ENCODE data around the gene LARGE1. TPM values are rescaled to one million over a fixed set of nuclear protein-coding genes. Genes with fewer than 3 reads are reported as not detected.

LARGE1 gene
- total RNA-seq, 1 experiment from 2014 or later: 1.5 TPM

DNA sequence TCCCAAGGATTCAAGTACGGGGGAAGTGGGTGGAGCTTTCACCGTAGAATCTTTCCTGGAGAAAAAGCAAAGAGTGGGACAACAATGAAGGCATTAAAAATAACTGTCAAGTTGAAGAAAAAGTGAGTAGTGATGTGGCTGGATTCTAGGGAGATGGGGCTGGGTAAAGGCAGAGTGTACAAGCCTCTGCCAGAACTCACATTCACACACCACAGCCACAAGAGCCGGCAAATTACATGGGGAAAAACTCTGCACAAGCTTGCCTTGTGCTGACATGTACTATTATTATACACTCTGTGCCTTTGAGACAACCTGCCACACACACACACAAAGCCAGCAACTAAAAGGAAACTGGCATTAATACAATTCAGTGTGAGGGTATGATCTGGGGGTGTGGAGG is 182.6 kb downstream of the LARGE1 start (continued):
- TF ChIP-seq CEBPB (IDR thresholded peaks at IDR 0.05; ENCODE audit: low read depth) (no peak), RAD21 (IDR thresholded peaks at IDR 0.05; ENCODE audit: low read depth) (no peak)

DNA sequence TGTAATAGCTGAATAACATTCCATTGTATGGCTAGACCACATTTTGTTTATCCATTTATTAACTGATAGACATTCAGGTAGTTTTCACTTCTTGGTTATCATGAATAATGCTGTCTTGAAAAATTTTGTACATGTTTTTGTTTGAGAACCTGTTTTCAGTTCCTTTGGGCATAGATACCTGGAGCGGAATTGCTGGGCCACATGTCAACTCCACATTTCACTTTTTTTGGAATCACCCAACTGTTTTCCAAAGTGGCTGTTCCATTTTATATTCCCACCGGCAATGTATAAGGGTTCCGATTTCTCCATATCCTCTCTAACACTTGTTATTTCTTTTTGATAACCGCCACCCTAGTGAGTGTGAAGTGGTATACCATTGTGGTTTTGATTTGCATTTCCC is 184.3 kb downstream of the LARGE1 start:
- ATAC-seq (no peak), DNase-seq (ENCODE audit: low read depth, low spot score) (no peak)
- ChIA-PET CTCF (no interaction called here), RAD21 (ENCODE audit: low non-redundant PET in 1 of 2, low total read pairs in 2 of 2, uncharacterized antibody in 2 of 2, unreplicated experiment in 2 of 2) (no interaction called here), POLR2A (no interaction called here)
- Histone ChIP-seq H3K9ac (ENCODE audit: low read length) (no peak overlapping the region), H3K4me2 (ENCODE audit: low read length) (no peak overlapping the region), H3K36me3 (ENCODE audit: control insufficient read depth in 1 of 2, insufficient read depth in 2 of 2, low read length in 2 of 2) (no peaks in the 10 kb centered on the region), H3K27me3 (ENCODE audit: insufficient read depth, low read length) (no peaks in the 10 kb centered on the region), H3K79me2 (ENCODE audit: insufficient read depth, low read length) (no peaks in the 10 kb centered on the region), H2AFZ (ENCODE audit: low read depth, low read length, poor library complexity, severe bottlenecking) (no peak overlapping the region), H3K9me2 (ENCODE audit: insufficient read depth) (no peaks in the 10 kb centered on the region), H3K4me1 (ENCODE audit: control insufficient read depth in 1 of 2, insufficient read depth in 2 of 2, low read length in 2 of 2) (no peaks in the 10 kb centered on the region), H3K27ac (ENCODE audit: low read depth, low read length) (no peak overlapping the region), H3K9me3 (ENCODE audit: control insufficient read depth in 1 of 2, insufficient read depth in 1 of 2, low read depth in 1 of 2, low read length in 2 of 2) (peaks cover 4 to 37% of the 10 kb centered on the region in 2 experiments; a peak in 2 of 4 replicates), H4K20me1 (ENCODE audit: insufficient read depth) (no peaks in the 10 kb centered on the region), H3K4me3 (replicated peaks in 1 of 2; ENCODE audit: low read depth in 1 of 2, low read length in 2 of 2) (no peak overlapping the region)
- intact Hi-C loops (cut with micrococcal nuclease): no loop called here
- no TSS peak for BruUV-seq (replicated peaks)
- TF ChIP-seq, protein P1, sequence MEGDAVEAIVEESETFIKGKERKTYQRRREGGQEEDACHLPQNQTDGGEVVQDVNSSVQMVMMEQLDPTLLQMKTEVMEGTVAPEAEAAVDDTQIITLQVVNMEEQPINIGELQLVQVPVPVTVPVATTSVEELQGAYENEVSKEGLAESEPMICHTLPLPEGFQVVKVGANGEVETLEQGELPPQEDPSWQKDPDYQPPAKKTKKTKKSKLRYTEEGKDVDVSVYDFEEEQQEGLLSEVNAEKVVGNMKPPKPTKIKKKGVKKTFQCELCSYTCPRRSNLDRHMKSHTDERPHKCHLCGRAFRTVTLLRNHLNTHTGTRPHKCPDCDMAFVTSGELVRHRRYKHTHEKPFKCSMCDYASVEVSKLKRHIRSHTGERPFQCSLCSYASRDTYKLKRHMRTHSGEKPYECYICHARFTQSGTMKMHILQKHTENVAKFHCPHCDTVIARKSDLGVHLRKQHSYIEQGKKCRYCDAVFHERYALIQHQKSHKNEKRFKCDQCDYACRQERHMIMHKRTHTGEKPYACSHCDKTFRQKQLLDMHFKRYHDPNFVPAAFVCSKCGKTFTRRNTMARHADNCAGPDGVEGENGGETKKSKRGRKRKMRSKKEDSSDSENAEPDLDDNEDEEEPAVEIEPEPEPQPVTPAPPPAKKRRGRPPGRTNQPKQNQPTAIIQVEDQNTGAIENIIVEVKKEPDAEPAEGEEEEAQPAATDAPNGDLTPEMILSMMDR (IDR thresholded peaks at IDR 0.05 in 2 of 3, conservative IDR thresholded peaks at IDR 0.05 in 1 of 3; ENCODE audit: borderline replicate concordance in 1 of 3, insufficient read depth in 1 of 3, low read depth in 2 of 3, low read length in 2 of 3): no peak

DNA sequence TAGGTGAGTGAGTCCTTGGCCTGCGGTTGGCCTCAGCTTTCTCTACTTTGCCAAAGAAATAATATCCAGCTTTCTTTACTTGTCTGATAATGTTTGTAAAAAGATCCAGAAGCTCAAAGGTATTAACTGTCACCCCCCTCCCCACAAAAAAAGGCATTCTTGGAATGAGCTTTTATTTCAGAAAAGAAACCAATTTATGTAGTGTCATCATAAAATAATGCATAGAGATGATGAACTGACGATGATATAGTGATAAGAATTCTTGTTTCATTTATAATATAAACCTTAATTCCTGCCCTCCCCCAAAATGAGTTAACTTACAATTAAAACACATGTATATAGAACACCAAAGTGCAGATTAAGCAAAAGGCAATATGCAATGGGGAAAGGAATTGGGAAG is 191.4 kb downstream of the LARGE1 start:
- Histone ChIP-seq H3K9ac (ENCODE audit: low read length) (no peak overlapping the region), H3K4me3 (replicated peaks in 1 of 2; ENCODE audit: low read depth in 1 of 2, low read length in 2 of 2) (no peak overlapping the region), H3K9me3 (ENCODE audit: control insufficient read depth in 1 of 2, insufficient read depth in 1 of 2, low read depth in 1 of 2, low read length in 2 of 2) (peaks cover 4 to 31% of the 10 kb centered on the region in 2 experiments; a peak in 2 of 4 replicates), H2AFZ (ENCODE audit: low read depth, low read length, poor library complexity, severe bottlenecking) (no peak overlapping the region), H4K20me1 (ENCODE audit: insufficient read depth) (no peaks in the 10 kb centered on the region), H3K27me3 (ENCODE audit: insufficient read depth, low read length) (no peaks in the 10 kb centered on the region), H3K9me2 (ENCODE audit: insufficient read depth) (no peaks in the 10 kb centered on the region), H3K27ac (ENCODE audit: low read depth, low read length) (no peak overlapping the region), H3K79me2 (ENCODE audit: insufficient read depth, low read length) (no peaks in the 10 kb centered on the region), H3K36me3 (ENCODE audit: control insufficient read depth in 1 of 2, insufficient read depth in 2 of 2, low read length in 2 of 2) (no peaks in the 10 kb centered on the region), H3K4me1 (ENCODE audit: control insufficient read depth in 1 of 2, insufficient read depth in 2 of 2, low read length in 2 of 2) (no peaks in the 10 kb centered on the region), H3K4me2 (ENCODE audit: low read length) (no peak overlapping the region)
- DNase-seq (ENCODE audit: low read depth, low spot score) (no peak), ATAC-seq (no peak)
- CTCF ChIA-PET: no interaction called here
- TF ChIP-seq EZH2 (IDR thresholded peaks at IDR 0.05) (no peak), EZH2phosphoT487 (IDR thresholded peaks at IDR 0.05; ENCODE audit: borderline replicate concordance) (no peak), JUND (IDR thresholded peaks at IDR 0.05) (no peak), SP1 (IDR thresholded peaks at IDR 0.05; ENCODE audit: low read depth) (no peak), POLR2AphosphoS5 (IDR thresholded peaks at IDR 0.05; ENCODE audit: low read depth, low read length) (no peak), EGR1 (IDR thresholded peaks at IDR 0.05; ENCODE audit: low read depth) (no peak), ELF1 (IDR thresholded peaks at IDR 0.05; ENCODE audit: borderline replicate concordance, low read depth) (no peak), CEBPB (IDR thresholded peaks at IDR 0.05; ENCODE audit: low read depth) (no peak)
- intact Hi-C loops (cut with micrococcal nuclease): no loop called here
- POLR2A ChIA-PET: no interaction called here
- BruUV-seq (replicated peaks): no TSS peak
- RAD21 ChIA-PET (ENCODE audit: low non-redundant PET in 1 of 2, low total read pairs in 2 of 2, uncharacterized antibody in 2 of 2, unreplicated experiment in 2 of 2): no interaction called here
